HL-60/S4 treated with retinoic acid at 250 ng/mL for 4 days and 3 days (cell line): Measurements from ENCODE around the gene ARHGAP42.
"Not testable (repeated sequence)": the region's sequence is repeated elsewhere in the genome, so short reads cannot be mapped to it uniquely, and the experiment has no call there.

Source experiments
- in situ Hi-C: fragments of 300-500 bp; cut with MboI; formaldehyde crosslinking; loops from 2 replicates; pipeline ENCODE4 v1.7.0; 2022; ENCODE audit warnings: low sequenced_read_pairs

Gene ARHGAP42

DNA sequence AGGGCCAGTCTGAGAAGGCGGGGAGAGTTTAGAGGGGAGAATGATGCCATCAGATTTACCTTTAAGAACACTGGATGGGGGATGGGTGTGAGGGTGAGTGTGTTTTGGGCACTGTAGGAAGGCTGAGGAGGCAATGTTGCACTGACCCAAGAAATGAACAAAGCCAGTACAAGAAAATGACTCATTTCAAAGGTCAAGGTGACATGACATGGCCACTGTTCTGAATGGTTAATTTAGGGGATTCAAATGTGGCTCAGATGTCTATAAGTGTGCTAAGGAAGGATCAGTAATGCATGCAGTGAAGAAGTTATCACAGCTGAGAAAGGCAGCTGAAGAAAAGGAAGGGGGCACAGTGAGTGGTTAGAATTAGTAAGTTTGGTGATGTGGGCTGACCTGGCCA, 312.7 kb downstream of the ARHGAP42 start:
- in situ Hi-C loops: no loop called here

DNA sequence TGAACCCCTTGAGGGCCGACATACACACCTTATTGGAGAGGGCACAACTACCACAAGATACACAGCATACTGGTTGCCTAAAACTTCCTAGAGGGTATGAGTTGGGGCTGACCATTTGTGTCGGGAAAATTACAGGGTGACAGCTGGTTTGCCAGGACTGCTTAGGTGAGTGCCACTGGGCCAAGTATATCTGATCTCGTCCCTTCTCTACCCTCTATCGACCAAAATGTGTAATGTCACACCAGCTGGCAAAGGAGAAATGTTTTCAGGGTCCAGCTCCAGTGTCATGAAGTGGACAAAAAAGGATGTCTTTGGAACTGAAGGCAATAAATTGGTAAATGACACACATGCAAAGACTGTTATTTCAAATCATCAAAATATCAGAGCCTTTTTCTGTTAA, 316.4 kb downstream of the ARHGAP42 start:
- in situ Hi-C loops: no loop called here

DNA sequence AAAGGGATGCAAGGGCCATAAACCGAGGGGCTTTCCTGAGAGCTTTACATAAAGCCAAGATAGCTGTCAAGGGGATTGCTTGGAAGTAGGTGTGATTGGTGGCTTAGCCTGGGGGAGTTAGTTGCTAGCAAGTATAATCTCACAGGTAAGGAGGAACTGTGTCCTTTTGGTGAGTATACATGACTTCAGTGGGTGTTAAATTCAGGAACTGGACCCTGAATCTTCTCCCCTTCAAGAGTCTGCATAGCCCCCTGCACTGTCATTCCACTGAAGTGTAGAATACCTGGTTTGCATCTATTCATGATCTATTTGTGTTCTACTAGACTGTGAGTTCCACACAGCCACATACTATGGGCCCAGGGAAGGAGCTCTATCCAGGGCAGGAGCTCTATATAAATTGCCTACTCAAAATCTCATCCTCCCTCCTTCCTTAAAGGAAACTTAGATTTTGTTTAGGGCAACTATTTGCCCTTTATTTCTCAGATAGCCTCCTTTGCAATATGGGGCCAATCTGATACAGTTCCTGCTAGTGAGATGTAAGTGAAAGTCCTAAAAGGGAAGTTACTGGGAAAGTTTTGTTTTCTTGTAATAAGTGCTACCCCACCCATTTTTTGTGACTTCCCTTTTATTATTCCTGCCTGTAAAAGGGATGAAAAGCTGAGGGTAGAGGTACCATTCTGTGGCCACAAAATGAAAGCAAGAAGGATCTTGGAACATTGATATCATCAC, 322.0 kb downstream of the ARHGAP42 start:
- in situ Hi-C loops: no loop called here

DNA sequence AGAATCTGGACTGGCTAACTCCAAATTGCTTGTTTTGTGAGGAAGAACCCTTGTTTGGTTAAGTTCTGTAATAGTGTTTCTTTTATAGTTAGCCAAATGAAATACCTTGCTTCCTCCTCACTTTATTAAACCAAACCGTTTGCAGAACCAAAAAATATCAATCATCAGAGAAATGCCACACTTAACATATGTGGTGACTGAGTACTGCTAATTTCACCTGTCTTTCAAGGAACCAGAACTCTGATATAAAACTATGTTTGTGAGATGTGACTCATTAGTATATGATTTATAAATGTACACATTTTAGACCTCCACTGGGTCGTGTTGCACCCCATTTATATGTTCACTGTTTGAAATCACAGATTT, 322.6 kb downstream of the ARHGAP42 start:
- in situ Hi-C loops: no loop called here

DNA sequence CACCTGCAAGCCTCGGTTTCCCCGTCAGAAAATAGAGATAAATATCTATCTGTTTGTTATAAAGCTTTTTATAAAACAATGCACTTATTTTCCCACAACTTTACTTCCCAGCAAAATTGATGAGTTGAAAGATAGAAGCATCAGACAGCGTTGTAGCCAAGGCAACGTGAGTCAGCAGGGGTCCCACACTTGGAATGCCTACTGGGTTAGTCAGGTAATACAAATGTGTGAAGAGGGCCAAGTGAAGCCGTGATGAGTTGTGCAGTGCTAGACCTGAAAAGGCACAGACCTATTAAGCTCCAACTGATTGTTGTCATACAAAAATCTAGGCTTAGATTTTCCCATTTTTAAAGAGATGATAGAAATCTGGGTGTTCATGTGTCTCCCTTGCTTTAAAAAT, 323.8 kb downstream of the ARHGAP42 start:
- in situ Hi-C loops: no loop called here

DNA sequence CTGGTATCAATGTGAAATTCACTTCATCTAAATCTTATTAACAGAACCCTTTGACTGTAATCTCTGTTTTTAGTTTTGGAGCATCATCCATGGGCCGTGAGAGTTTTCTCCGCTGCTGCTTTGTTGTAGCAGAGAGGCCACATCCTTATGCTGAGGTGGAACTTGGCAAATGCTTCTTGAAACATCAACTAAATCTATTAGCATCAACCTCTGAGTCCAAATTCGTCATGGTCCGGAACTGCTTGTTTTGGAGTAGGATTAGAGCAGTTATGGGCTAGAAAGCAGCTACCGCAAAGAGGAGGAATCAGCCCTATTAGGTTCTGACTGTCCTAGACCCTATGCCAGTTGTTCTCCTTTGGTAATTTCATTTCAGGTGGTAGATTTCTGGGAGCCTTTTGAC, 324.8 kb downstream of the ARHGAP42 start:
- in situ Hi-C loops: no loop called here

DNA sequence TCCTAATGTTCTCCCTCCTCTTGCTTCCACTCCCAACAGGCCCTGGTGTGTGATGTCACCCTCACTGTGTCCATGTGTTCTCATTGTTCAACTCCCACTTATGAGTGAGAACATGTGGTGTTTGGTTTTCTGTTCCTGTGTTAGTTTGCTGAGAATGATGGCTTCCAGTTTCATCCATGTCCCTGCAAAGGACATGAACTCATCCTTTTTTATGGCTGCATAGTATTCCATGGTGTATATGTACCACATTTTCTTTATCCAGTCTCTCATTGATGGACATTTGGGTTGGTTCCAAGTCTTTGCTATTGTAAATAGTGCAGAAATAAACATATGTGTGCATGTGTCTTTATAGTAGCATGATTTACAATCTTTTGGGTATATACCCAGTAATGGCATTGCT, 326.6 kb downstream of the ARHGAP42 start:
- in situ Hi-C loops: not testable (repeated sequence)

DNA sequence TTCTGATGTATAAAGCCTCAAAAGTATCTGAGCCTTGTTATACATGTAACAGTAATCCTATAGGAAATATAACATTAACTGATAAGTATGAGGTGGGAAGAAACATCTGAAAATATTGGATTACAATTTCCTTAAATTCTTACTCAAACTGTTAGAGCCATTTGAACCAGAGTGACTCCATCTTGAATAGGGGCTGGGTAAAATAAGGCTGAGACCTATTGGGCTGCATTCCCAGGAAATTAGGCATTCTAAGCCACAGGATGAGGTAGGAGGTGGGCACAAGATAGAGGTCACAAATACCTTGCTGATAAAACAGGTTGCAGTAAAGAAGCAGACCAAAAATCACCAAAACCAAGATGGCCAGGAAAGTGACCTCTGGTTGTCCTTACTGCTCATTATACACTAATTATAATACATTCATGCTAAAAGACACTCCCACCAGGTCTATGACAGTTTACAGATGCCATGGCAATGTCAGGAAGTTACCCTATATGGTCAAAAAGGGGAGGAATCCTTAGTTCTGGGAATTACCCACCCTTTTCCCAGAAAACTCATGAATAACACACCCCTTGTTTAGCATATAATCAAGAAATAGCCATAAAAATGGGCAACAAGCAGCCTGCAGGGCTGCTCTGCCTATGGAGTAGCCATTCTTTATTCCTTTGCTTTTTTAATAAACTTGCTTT, 327.7 kb downstream of the ARHGAP42 start:
- in situ Hi-C loops: no loop called here

DNA sequence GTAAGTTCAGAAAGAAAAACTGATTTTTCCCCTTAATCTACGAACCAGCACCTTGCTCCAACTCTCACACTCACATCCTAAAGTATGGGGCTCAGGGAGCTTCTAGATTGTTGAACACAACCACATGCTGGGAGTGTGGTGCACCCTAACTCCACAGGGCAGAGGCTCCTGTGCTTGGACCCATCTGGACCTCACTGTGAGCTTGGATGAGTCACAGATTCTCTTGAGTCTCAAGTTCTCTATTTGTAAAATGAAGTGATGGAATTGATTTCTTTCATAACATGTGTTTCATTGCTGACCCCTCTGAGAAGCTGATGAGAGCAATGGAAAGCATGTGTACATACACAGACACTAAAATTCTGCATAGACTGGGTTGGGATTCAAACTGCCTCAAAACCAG, 332.8 kb downstream of the ARHGAP42 start:
- in situ Hi-C loops: no loop called here

DNA sequence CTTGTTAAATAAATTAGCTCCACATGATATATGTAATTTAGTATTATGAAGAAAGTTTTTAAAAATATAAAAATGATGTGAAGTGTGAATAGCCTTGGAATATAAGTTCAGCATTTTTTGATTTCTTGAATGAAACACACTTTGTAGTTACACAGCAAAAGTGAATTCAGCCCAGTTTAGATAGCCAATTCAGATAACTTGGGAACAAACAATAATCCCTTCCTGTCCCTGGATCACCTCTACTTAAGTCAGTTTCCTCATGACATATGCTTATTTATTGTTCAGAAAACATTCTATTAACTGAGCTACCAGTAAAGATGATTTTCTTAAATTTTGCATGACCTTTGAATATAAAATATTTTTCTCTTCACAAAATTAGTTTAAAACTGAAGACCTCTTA, 335.2 kb downstream of the ARHGAP42 start:
- in situ Hi-C loops: no loop called here

DNA sequence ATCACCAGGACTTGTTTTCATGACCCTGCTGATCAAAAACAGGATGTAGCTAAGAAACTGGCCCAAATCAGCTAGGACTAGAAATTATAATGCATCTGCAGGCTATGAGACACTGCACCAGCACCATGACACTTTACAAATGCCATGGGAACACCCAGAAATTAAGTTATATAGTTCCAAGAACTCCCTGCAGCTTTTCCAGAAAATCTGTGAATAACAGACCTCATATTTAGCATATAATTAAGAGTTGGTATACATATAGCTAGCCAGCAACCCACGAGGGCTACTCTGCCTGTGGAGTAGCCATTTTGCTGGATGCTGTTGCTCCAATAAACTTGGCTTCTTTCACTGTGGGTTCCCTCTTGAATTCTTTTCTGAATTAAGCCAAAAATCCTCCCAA, 341.6 kb downstream of the ARHGAP42 start:
- in situ Hi-C loops: no loop called here

DNA sequence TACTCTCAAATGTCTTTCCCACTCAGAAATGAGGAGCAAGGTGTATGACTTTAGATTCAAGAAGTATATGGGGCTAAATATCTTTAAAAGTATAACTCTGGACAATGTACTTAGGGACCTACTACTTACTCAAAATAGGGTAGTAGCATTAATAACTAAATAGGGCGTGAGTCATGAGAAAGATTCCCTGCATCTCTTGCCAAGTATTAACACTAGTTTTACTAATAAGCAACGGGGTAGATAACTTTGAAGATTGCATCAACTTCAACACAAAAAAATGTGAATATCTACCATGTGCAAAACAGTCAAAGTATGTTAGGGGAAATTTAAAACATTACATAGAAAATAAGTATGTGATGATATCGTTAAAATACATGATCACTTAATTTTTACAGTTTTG, 342.9 kb downstream of the ARHGAP42 start:
- in situ Hi-C loops: no loop called here

DNA sequence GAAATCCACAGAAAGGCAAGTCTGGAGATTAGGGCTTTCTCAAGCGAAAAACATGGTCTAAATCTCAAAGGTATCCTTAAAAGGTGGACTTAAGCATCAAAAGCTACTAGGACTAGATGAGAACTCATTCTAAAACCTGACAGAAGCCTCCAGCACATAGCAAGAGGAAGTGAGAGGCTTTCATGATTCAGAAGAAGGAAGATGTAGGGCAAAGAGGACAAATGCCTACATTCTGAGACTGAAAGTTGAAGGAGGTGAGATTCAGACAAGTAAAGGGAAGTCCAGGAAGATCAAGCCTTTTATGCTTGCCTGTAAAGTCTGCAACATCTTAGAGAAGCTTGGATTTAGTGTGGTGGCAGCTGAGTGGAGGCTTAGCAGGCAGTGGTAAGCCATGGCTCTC, 343.6 kb downstream of the ARHGAP42 start:
- in situ Hi-C loops: no loop called here

DNA sequence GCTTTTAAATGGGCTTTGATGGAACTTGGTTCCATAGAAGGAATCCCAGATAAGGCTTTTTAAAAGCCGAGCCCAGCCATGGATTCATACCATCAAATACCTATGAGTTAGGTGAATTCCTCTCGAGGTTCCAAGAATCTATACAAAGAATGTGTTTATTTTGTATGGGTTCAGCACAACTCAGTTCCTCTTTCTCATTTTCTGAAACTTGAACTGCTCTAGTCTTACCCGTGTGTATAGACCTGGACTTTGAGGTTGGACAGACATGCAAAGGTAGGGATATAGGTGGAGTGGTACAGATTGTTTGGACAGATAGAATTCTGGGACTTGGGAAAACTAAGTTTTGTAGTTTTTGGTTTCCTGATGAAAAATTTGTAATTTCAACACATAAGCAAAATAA, 344.6 kb downstream of the ARHGAP42 start:
- in situ Hi-C loops: no loop called here

DNA sequence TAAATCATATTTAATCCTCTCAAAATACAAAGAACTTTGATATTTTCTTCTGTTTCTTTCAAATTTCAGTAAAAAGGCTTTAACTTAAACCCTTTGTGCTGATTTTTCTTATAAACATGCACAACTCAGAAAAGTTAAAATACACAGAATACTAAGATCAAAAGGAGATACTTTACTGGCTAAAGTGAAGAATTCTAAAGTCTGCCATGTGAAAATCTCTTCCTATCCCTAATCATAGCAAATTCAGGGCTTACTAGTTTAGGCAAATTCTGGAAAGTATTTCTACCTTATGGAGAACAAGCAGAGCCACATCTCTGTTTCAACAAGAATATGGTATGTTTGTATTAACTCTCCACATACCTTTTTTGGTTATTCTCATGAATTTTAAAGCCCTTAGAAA, 345.9 kb downstream of the ARHGAP42 start:
- in situ Hi-C loops: no loop called here

DNA sequence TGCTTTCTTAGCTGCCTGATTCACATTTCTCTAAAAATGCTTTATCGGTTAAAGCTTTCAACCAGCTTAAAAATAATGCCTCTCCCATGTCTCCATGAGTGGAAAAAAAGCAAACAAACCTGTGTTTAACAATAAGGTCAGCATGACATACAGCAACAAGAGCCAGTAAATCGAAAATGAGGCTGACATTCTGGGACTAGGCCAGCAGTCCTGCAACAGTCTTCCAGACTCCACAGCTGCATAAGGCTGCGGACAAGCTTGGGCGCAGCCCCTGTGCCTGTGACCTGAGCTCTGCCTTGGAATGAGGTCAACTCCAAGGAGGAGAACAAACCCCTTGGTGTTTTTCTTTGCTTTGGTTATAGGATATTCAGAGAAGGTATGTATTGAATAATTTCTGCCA, 347.0 kb downstream of the ARHGAP42 start:
- in situ Hi-C loops: no loop called here

DNA sequence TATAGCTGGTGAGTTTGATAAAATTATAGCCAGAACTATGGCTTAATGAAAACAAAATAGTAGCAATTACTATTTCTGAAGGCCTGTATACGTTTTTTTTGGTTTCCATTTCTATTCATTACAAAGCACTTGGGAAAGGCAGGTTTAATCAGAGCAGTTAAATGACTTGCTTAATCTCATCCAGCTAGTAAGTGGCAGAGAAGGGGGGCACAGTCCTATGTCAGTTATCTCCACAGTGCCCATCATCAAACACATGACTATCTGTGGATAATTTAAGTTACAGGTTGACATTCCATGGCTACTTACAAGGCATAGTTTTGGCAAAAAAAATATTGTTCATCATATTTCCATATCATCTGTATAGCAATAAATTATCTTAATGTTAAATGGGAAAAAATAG, 348.8 kb downstream of the ARHGAP42 start:
- in situ Hi-C loops: no loop called here
